ENCODE results near the gene GDF3. TPM values are rescaled to one million over a fixed set of nuclear protein-coding genes. Genes with fewer than 3 reads are reported as not detected.

Gene GDF3
- total and polyA plus RNA-seq, 9 donors, result 0.23 to 1.0 (median 0.30) TPM; not detected in 3

DNA sequence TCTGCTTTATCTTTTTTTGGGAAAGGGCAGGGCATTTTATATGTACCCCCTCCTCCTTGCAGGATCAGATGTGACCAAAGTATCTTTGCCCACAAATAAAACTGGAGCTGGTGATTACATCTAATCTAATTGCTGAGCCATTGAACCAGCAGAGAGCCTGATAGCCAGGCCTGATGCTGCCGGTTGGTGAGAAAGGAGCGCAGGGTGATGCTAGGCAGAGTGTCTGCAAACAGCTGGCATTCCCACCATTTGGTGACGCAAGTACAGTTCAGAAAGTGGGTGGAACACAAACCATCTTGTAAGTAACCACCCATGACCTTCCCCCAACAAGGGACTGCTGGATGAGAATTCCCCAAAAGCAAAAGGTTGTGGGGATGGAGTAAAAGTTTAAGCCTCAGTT, 28.4 kb upstream of the GDF3 start:
- Histone ChIP-seq H3K27ac (no peak overlapping the region), H3K4me3 (no peak overlapping the region), H3K27me3 (no peaks in the 10 kb centered on the region), H3K36me3 (no peaks in the 10 kb centered on the region), H3K9me3 (no peaks in the 10 kb centered on the region), H3K4me1 (ENCODE audit: insufficient read depth) (no peaks in the 10 kb centered on the region)
- TF ChIP-seq, protein P1, sequence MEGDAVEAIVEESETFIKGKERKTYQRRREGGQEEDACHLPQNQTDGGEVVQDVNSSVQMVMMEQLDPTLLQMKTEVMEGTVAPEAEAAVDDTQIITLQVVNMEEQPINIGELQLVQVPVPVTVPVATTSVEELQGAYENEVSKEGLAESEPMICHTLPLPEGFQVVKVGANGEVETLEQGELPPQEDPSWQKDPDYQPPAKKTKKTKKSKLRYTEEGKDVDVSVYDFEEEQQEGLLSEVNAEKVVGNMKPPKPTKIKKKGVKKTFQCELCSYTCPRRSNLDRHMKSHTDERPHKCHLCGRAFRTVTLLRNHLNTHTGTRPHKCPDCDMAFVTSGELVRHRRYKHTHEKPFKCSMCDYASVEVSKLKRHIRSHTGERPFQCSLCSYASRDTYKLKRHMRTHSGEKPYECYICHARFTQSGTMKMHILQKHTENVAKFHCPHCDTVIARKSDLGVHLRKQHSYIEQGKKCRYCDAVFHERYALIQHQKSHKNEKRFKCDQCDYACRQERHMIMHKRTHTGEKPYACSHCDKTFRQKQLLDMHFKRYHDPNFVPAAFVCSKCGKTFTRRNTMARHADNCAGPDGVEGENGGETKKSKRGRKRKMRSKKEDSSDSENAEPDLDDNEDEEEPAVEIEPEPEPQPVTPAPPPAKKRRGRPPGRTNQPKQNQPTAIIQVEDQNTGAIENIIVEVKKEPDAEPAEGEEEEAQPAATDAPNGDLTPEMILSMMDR (IDR thresholded peaks at IDR 0.05), result no peak
- no peak for TF ChIP-seq POLR2A (IDR thresholded peaks at IDR 0.05)
- TF ChIP-seq EP300 (IDR thresholded peaks at IDR 0.05), result no peak
- no peak for DNase-seq
- 40 to 74% (median 73%) methylated on average over 3 of the region's 3 CpGs for WGBS, 3 donors
- intact Hi-C loops (cut with DNase I), result no loop called here

DNA sequence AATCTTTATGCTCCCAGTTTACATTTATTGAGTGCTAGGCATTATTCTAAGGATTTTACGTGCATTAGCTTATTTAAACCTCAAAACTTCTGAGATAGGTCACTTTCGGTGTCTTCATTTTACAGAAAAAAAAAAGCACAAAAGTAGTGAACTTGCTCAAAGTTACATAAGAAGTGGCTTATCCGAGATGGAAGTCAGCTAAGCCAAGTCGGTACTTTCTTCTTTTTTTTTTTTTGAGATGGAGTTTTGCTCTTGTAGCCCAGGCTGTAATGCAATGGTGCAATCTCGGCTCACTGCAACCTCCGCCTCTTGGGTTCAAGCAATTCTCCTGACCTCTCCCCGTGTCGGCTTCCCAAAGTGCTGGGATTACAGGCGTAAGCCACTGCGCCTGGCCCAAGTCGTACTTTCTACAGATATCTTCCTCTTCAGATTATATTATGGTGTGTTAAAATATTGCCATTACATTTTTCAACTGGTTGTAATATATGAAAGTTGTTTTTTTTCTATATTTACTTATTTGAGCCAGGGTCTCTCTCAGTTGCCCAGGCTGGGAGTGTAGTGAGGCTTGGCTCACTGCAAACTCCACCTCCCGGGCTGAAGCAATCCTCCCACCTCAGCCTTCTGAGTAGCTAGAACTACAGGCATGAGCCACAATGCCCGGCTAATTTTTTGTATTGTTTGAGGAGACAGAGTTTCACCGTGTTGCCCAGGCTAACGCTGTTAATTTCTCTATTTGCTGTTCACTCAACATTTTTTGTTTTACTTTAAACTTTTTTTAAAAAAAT, 24.6 kb upstream of the GDF3 start:
- Histone ChIP-seq H3K27ac (no peak overlapping the region), H3K9me3 (no peaks in the 10 kb centered on the region), H3K27me3 (no peaks in the 10 kb centered on the region), H3K4me3 (no peak overlapping the region), H3K36me3 (no peaks in the 10 kb centered on the region), H3K4me1 (ENCODE audit: insufficient read depth) (no peaks in the 10 kb centered on the region)
- TF ChIP-seq, protein P1 (IDR thresholded peaks at IDR 0.05), result no peak
- no peak for TF ChIP-seq POLR2A (IDR thresholded peaks at IDR 0.05)
- no peak for DNase-seq
- WGBS, 3 donors, result 50 to 63% (median 55%) methylated on average over 15 of the region's 15 CpGs
- intact Hi-C loops (cut with DNase I), result no loop called here

DNA sequence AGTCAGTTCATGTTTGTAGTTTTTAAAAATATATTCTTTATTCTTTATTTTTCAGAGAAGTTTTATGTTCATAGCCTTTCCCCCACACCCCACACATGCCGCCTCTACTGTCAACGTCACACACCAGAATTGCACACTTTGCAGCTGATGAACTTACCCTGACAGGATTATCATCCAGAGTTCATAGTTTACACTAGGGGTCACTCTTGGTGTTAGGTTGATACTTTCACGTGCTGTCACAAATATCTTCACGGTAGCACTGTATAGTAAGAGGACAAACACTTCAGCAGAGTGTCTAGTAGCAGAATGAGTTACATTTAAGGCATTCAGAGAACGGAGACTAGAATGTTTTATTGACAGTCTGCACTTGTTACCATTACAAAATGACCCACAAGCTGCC, 20.8 kb upstream of the GDF3 start:
- H3K9me3 ChIP-seq, result no peaks in the 10 kb centered on the region
- TF ChIP-seq EP300 (IDR thresholded peaks at IDR 0.05) (no peak), POLR2A (IDR thresholded peaks at IDR 0.05) (no peak)
- TF ChIP-seq, protein P1 (IDR thresholded peaks at IDR 0.05), result no peak
- no peak overlapping the region for H3K27ac ChIP-seq
- DNase-seq, result no peak
- intact Hi-C loops (cut with DNase I), result no loop called here
- H3K27me3 ChIP-seq, result no peaks in the 10 kb centered on the region
- WGBS, 3 donors, result 19 to 22% (median 20%) methylated on average over 5 of the region's 5 CpGs
- H3K4me3 ChIP-seq, result no peak overlapping the region
- H3K36me3 ChIP-seq, result no peaks in the 10 kb centered on the region
- no peaks in the 10 kb centered on the region for H3K4me1 ChIP-seq (ENCODE audit: insufficient read depth)

DNA sequence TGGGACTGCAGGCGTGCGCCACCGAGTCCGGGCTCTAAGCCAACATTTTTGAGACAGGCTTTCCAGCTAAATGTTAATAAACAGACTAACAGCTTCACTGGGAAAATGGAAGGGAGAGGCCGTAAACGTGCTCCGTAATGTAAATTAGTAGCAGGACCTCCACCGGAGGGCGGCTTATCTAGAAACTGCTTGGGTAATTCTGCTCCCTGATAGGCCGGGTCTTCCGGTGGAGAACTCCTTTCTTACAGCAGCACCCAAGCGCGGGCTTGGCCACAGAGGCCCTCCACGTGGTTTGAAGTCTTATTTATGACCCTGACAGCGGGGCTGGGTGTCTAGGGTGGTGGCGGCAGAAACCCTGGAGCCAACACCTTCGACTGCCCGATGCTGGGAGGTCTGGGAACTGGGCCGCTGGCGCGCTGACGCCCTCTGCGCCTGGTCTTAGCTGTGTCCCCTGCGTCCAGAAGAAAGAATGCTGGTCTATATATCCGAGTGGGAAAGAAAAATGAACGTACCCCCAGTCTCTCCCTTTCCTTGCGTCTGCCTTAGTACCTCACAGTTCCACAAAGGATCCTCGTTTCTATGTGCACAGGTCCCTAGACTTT, 17.4 kb upstream of the GDF3 start:
- H3K27me3 ChIP-seq, result no peaks in the 10 kb centered on the region
- 88 to 93% (median 91%) methylated on average over 28 of the region's 28 CpGs for WGBS, 3 donors
- intact Hi-C loops (cut with DNase I), result no loop called here
- no peaks in the 10 kb centered on the region for H3K9me3 ChIP-seq
- TF ChIP-seq, protein P1 (IDR thresholded peaks at IDR 0.05), result no peak
- TF ChIP-seq EP300 (IDR thresholded peaks at IDR 0.05), result no peak
- TF ChIP-seq POLR2A (IDR thresholded peaks at IDR 0.05), result no peak
- no peak overlapping the region for H3K27ac ChIP-seq
- no peaks in the 10 kb centered on the region for H3K4me1 ChIP-seq (ENCODE audit: insufficient read depth)
- DNase-seq, result no peak
- no peaks in the 10 kb centered on the region for H3K36me3 ChIP-seq
- H3K4me3 ChIP-seq, result no peak overlapping the region

All from ovary (tissue), 9 donors.